NB4 (cell line): Measurements from ENCODE around the gene FHOD1.

Source experiments
- DNase-seq: peaks from one replicate; pipeline ENCODE4 v3.0.0; 2010; ENCODE audit warnings: low read depth
- H3K4me3 ChIP-seq: one replicate; pipeline ENCODE4 v1.5.1; 2011; ENCODE audit warnings: mild to moderate bottlenecking, low read depth, low read length, moderate library complexity
- MYC ChIP-seq: IDR thresholded peaks from 2 replicates; pipeline ENCODE4 v1.6.1; 2011; ENCODE audit warnings: low read depth, low read length
- POLR2A ChIP-seq: IDR thresholded peaks from 2 replicates; pipeline ENCODE4 v1.6.1; 2011; ENCODE audit warnings: mild to moderate bottlenecking; ENCODE audit not compliant: insufficient read length; ENCODE audit errors: extremely low read depth
- TF ChIP-seq, protein P1 (sequence below): IDR thresholded peaks from 2 replicates; pipeline ENCODE4 v1.6.1; 2011; ENCODE audit warnings: low read depth, low read length
- TF ChIP-seq, protein P2 (sequence below): IDR thresholded peaks from one replicate; pipeline ENCODE4 v1.5.1; 2012; ENCODE audit warnings: low read depth, low read length

Gene FHOD1

DNA sequence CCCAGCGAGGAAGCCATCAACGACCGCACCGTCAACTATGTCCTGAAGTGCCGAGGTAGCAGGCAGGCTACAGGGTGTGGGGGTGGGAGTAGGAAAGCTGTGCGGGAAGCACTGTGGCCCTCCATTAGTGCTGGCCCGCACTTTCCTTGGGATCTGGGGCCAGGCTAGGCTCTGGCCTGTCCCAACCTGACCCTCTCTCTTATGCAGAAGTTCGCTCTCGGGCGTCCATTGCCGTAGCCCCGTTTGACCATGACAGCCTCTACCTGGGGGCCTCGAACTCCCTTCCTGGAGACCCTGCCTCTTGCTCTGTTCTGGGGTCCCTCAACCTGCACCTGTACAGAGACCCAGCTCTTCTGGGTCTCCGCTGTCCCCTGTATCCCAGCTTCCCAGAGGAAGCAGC, 40.7 kb upstream of the FHOD1 start:
- no peak for TF ChIP-seq POLR2A
- TF ChIP-seq, protein P1, sequence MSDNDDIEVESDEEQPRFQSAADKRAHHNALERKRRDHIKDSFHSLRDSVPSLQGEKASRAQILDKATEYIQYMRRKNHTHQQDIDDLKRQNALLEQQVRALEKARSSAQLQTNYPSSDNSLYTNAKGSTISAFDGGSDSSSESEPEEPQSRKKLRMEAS: no peak
- TF ChIP-seq MYC: no peak
- DNase-seq: no peak
- H3K4me3 ChIP-seq: no peak overlapping the region

DNA sequence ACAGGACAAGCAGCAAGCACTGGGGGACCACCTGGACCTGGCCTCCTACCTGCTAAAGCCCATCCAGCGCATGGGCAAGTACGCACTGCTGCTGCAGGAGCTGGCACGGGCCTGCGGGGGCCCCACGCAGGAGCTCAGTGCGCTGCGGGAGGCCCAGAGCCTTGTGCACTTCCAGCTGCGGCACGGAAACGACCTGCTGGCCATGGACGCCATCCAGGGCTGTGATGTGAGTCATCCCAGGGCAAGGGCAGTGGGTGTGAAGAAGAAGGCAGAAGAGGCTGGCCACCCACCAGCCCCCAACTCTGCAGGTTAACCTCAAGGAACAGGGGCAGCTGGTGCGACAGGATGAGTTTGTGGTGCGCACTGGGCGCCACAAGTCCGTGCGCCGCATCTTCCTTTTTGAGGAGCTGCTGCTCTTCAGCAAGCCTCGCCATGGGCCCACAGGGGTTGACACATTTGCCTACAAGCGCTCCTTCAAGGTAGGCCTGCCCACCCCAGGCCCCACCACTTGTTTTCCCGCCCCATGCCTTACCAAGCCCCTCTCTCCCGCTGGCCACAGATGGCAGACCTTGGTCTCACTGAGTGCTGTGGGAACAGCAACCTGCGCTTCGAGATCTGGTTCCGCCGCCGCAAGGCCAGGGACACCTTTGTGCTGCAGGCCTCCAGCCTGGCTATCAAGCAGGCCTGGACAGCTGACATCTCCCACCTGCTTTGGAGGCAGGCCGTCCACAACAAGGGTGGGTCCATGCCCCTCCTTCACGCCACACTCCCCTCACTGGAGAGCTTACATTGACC, 39.4 kb upstream of the FHOD1 start:
- TF ChIP-seq POLR2A (no peak), MYC (no peak)
- TF ChIP-seq, protein P1: no peak
- TF ChIP-seq, protein P2, sequence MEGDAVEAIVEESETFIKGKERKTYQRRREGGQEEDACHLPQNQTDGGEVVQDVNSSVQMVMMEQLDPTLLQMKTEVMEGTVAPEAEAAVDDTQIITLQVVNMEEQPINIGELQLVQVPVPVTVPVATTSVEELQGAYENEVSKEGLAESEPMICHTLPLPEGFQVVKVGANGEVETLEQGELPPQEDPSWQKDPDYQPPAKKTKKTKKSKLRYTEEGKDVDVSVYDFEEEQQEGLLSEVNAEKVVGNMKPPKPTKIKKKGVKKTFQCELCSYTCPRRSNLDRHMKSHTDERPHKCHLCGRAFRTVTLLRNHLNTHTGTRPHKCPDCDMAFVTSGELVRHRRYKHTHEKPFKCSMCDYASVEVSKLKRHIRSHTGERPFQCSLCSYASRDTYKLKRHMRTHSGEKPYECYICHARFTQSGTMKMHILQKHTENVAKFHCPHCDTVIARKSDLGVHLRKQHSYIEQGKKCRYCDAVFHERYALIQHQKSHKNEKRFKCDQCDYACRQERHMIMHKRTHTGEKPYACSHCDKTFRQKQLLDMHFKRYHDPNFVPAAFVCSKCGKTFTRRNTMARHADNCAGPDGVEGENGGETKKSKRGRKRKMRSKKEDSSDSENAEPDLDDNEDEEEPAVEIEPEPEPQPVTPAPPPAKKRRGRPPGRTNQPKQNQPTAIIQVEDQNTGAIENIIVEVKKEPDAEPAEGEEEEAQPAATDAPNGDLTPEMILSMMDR: no peak
- DNase-seq: no peak
- no peak overlapping the region for H3K4me3 ChIP-seq

DNA sequence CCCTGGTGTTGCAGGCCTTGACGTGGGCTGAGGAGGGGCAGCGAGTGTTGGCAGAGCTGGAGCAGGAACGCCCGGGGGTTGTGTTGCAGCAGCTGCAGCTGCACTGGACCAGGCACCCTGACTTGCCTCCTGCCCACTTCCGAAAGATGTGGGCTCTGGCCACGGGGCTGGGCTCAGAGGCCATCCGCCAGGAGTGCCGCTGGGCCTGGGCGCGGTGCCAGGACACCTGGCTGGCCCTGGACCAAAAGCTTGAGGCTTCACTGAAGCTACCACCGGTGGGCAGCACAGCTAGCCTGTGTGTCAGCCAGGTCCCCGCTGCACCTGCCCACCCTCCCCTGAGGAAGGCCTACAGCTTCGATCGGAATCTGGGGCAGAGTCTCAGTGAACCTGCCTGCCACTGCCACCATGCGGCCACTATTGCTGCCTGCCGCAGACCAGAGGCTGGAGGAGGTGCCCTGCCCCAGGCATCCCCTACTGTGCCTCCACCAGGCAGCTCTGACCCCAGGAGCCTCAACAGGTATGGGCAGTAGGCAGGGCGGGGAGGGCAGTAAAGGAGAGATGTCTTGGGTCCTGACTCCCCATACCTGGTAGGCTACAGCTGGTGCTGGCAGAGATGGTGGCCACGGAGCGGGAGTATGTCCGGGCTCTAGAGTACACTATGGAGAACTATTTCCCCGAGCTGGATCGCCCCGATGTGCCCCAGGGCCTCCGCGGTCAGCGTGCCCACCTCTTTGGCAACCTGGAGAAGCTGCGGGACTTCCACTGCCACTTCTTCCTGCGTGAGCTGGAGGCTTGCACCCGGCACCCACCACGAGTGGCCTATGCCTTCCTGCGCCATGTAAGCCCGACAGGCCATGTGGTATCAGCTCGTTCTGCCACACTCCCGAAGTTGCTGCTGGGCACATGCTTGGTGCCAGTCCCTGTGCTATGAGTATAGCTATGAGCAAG, 37.7 kb upstream of the FHOD1 start:
- no peak overlapping the region for H3K4me3 ChIP-seq
- peak; percentile 25 for DNase-seq
- TF ChIP-seq, protein P1: no peak
- TF ChIP-seq, protein P2: peak; percentile 32

DNA sequence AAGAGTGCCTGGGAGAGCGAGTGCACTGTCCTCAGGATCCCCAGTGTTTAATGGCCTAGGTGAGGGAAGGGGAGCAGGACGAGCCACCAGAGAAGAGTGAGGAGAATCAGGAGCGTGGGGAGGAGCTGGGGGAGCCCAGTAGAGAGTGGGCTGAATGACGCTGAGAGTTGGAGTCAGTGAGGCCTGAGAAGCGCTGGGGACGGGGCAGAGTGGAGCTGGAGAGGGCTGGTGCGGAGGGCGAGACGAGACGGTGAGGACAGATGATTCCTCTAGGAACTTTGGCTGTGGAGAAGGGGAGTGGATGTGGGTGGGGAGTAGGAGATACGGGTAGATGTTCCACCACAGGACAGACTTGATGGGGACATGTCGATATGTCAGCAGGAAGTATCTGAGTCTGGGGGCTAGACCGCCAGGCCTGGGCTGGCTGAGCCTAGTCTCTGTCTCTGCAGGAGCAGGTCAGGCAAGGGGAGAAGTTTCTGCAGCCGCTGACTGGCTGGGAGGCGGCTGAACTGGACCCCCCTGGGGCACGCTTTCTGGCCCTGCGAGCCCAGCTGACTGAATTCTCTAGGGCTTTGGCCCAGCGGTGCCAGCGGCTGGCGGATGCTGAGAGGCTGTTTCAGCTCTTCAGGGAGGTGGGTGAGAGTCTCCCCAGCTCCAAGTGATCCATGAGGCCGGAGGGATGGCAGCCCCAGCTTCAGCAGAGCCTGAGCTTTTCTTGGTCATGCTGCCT, 36.7 kb upstream of the FHOD1 start:
- DNase-seq: no peak
- no peak overlapping the region for H3K4me3 ChIP-seq
- TF ChIP-seq, protein P1: no peak
- TF ChIP-seq, protein P2: no peak
- TF ChIP-seq POLR2A (no peak), MYC (no peak)

DNA sequence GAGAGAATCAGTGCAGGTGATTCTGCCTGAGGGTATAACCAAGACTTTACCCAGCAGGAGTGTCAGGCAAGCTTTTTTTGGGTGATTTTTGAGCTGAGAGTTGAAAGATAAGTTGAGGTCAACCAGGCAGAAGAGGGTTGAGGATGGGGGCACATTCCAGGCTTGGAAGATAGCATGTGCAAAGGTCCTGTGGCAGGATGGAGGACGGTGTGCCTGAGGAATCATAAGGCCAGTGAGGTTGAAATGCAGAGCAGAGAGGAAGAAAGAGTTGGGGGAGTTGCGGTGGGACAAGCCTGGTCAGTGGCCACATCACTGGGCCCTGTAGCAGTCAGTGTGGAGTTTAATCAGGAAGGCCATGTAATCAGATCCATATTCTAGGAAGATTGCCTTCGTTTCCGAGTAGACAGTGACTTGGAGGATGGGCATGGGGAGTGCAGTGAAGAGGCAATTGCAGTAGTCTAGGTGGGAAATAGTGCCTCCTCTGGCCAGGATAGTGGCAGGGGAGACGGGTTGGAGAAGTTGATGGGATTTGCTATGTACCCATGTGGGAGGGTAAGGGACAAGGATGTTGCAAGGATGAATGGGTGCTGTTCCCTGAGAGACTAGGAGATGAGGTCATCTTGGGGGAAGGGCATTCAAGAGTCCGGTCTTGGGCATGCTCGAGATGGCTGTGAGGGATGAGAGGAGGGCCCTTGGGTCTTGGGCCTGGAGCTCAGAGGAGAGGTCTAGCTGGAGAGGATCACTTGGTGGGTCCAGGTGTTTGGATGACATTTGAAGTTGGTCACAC, 36.0 kb upstream of the FHOD1 start:
- TF ChIP-seq, protein P1: no peak
- TF ChIP-seq, protein P2: peak; percentile 9
- TF ChIP-seq POLR2A: no peak
- peak; percentile 41 for DNase-seq

More for the DNA sequence above, 36.0 kb upstream of the FHOD1 start:
- H3K4me3 ChIP-seq: no peak overlapping the region
